Effector memory CD8-positive, alpha-beta T cell (primary cell): ENCODE results near the gene PEX12.
"Not testable (repeated sequence)": the region's sequence is repeated elsewhere in the genome, so short reads cannot be mapped to it uniquely, and the experiment has no call there.

ENCODE experiments used
- ATAC-seq: fragments of 150-1000 bp; cut with Tn5 transposase; replicated peaks from 2 replicates; pipeline ENCODE4 v1.10.0; 2021; ENCODE audit warnings: mild to moderate bottlenecking, moderate library complexity
- DNase-seq, 3 experiments: peaks; one replicate each; pipeline ENCODE4 v3.0.0; 2021
- H3K27ac Mint-ChIP-seq, 2 donors: one replicate each; pipeline ENCODE4 v1.8.0; 2022; ENCODE audit warnings: mild to moderate bottlenecking in 2 of 2, mixed read lengths in 2 of 2, moderate library complexity in 2 of 2
- H3K27me3 Mint-ChIP-seq, 2 donors: one replicate each; pipeline ENCODE4 v1.8.0; 2022; ENCODE audit warnings: mixed read lengths in 2 of 2
- H3K36me3 Mint-ChIP-seq: one replicate; pipeline ENCODE4 v1.8.0; 2022; ENCODE audit warnings: mild to moderate bottlenecking, moderate library complexity, mixed read lengths; ENCODE audit not compliant: insufficient read depth
- H3K4me1 Mint-ChIP-seq, 2 donors: one replicate each; pipeline ENCODE4 v1.8.0; 2022; ENCODE audit warnings: low read depth in 2 of 2, mixed read lengths in 2 of 2
- H3K4me3 Mint-ChIP-seq, 2 donors: one replicate each; pipeline ENCODE4 v1.8.0; 2022; ENCODE audit warnings: mild to moderate bottlenecking in 2 of 2, mixed read lengths in 2 of 2, moderate library complexity in 2 of 2
- H3K9me3 Mint-ChIP-seq, 2 donors: one replicate each; pipeline ENCODE4 v1.8.0; 2022; ENCODE audit warnings: mixed read lengths in 2 of 2
- total RNA-seq, 9 experiments: gene quantifications; one replicate each; lab custom pipeline; 2026; lab: John Stamatoyannopoulos, UW

Gene PEX12
- 2.7 to 13.4 (median 8.5) reads per million in 9 experiments for total RNA-seq

DNA sequence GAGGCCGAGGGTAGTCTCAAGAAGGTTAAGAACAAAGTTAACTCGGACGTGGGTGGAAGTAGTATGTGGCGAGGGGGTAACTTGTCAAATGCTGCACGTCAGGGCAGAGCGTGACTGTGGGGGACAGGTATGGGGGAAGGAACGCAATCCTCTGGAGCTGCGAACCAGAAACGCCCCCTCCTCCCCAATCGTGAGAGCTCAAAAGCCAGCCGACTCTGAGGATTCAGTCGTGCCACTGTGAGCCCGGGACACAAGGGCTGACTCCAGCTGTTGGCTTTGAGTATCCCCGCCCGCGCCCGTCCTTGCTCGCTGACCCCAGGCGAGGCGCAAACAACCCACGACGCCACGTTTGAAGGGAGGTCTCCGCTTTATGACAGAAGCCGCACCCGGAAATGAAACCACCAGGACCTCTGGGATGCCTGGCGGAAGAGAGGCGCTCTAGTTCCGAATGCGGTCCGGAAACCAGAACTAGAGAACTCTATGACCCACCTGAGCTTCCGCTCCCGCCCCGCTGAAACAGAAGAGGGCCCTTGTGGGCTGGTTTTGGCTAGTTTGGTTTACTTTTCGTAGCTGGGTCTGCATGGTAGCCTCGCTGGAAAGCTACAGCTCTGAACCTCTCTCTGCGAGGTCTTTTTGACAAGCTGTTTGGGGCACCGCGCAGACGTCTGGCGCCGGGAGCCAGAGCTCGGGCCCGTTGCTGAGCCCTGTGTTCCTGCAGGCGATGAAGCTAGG is at the start of gene PEX12:
TSS of gene PEX12 (minus strand) at position 375 of the 732 bp plus-strand sequence. CDS start 550 bp downstream, outside the sequence.
- Mint-ChIP-seq H3K27me3 (no peaks in the 10 kb centered on the region), H3K36me3 (peaks cover 22% of the 10 kb centered on the region), H3K27ac (peak within 1 kb of the TSS; percentile 99 to 100), H3K9me3 (no peaks in the 10 kb centered on the region), H3K4me1 (peaks cover 16 to 19% of the 10 kb centered on the region in 2 donors), H3K4me3 (peak within 1 kb of the TSS; percentile 99 to 100)
- DNase-seq (peak; percentile 82 to 84 (median 82)), ATAC-seq (peak; percentile 98)

DNA sequence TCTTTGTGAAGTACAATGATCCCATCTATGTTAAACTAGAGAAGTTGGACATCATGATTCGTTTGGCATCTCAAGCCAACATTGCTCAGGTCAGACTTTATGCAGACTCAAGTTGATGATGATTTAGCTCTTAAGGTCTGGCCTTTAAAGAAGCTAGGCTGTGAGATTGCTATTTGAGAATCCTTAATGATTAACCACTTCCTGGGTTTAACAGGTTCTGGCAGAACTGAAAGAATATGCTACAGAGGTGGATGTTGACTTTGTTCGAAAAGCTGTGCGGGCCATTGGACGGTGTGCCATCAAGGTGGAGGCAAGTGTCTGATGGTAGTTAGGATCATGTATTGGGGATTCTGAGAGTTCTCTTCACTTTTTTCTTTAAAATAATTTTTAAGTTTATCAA is 49.0 kb upstream of the PEX12 start:
- H3K27me3 Mint-ChIP-seq: no peaks in the 10 kb centered on the region
- DNase-seq (no peak), ATAC-seq (no peak)
- no peaks in the 10 kb centered on the region for H3K9me3 Mint-ChIP-seq
- peak overlapping the region; percentile 46 to 80 for H3K27ac Mint-ChIP-seq
- H3K4me3 Mint-ChIP-seq: no peak overlapping the region
- peaks cover 0 to 24% of the 10 kb centered on the region in 2 donors for H3K4me1 Mint-ChIP-seq
- H3K36me3 Mint-ChIP-seq: peaks cover 59% of the 10 kb centered on the region

DNA sequence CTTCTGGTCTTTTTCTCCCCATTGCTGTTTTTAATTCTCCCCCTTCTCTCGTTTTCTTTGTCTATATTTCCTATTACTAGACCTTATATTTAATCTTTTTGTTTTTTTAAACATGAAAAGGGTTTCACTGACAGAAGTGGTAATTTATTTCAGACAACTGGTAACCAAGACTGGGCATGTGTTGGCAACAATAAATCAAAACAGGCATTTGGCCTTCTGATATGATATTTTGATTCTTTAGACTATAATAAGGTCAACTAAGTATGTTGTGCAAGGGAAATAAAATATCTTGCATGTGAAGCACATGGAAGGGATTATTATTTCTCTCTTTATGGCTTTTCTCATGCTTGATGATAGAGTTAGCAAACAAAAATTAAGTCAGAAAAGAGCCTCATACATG is 43.4 kb upstream of the PEX12 start:
- Mint-ChIP-seq H3K36me3 (peaks cover 28% of the 10 kb centered on the region), H3K27me3 (no peaks in the 10 kb centered on the region), H3K4me1 (peaks cover 0 to 21% of the 10 kb centered on the region in 2 donors), H3K27ac (peak overlapping the region in 1 of 2 donors; percentile 47), H3K9me3 (no peaks in the 10 kb centered on the region), H3K4me3 (no peak overlapping the region)
- DNase-seq: no peak
- no peak for ATAC-seq

DNA sequence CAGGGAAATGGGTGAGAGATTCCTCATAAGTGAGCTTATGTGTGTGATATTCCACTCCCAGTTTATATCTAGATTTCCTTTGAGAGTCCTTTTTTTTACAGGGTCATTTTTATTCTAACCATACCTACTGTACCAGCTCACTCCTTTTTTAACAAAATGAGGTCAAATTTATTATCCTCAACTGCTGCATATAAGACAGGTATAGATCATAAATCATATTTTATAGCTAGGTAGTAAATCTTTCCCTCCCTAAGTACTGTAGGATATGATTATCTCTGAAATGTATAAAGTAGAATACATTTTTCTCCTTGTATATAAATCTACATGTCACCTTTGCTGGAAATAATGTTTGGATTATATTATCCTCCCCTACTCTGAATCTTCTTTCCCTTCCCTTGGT is 40.3 kb upstream of the PEX12 start:
- DNase-seq (no peak), ATAC-seq (no peak)
- H3K9me3 Mint-ChIP-seq: no peaks in the 10 kb centered on the region
- peak overlapping the region in 1 of 2 donors; percentile 39 for H3K27ac Mint-ChIP-seq
- H3K27me3 Mint-ChIP-seq: no peaks in the 10 kb centered on the region
- H3K4me3 Mint-ChIP-seq: no peak overlapping the region
- peaks cover 16% of the 10 kb centered on the region for H3K36me3 Mint-ChIP-seq
- peaks cover 0 to 9% of the 10 kb centered on the region in 2 donors for H3K4me1 Mint-ChIP-seq

DNA sequence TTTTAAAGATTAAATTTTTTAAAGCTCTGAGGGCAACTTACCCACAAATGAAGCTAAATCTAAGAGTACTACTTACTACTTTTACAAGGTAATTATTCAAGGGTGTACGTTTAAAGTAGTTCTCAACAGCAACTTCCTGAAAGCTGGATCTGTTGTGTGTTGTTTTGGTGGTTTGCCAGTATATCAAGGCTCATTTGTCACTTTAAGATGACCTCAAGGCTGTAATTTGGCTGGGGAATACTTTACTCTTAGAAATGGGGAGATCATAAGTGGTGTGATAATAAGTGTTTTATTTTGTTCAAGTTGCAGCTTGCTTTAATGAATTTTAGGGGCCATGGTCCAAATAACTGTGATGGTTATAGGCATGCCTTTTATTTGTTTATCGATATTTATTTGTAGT is 39.1 kb upstream of the PEX12 start:
- DNase-seq (no peak), ATAC-seq (no peak)
- H3K4me3 Mint-ChIP-seq: no peak overlapping the region
- no peaks in the 10 kb centered on the region for H3K9me3 Mint-ChIP-seq
- no peaks in the 10 kb centered on the region for H3K27me3 Mint-ChIP-seq
- H3K27ac Mint-ChIP-seq: peak overlapping the region in 1 of 2 donors; percentile 39
- H3K4me1 Mint-ChIP-seq: peaks cover 0 to 9% of the 10 kb centered on the region in 2 donors
- H3K36me3 Mint-ChIP-seq: peaks cover 17% of the 10 kb centered on the region

DNA sequence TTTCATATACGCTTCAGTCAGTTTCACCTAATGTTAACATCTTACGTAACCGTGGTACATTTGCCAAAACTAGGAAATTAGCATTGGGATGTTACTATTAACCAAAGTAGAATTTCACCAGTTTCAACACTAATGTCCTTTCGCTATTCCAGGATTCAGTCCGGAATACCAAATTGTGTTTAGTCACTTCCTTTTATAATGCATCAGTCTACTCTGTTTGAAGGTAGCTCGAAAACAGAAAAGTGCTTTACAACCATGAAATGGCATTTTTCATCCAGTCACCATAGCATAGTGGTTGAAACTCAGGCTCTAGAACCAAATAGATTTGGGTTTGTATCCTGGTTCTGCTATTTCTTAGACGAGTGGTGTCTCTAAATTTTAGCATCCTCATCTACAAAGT is 38.2 kb upstream of the PEX12 start:
- Mint-ChIP-seq H3K9me3 (no peaks in the 10 kb centered on the region), H3K36me3 (peaks cover 23% of the 10 kb centered on the region), H3K4me1 (peaks cover 0 to 6% of the 10 kb centered on the region in 2 donors), H3K4me3 (no peak overlapping the region), H3K27ac (no peak overlapping the region), H3K27me3 (no peaks in the 10 kb centered on the region)
- ATAC-seq: no peak
- no peak for DNase-seq

DNA sequence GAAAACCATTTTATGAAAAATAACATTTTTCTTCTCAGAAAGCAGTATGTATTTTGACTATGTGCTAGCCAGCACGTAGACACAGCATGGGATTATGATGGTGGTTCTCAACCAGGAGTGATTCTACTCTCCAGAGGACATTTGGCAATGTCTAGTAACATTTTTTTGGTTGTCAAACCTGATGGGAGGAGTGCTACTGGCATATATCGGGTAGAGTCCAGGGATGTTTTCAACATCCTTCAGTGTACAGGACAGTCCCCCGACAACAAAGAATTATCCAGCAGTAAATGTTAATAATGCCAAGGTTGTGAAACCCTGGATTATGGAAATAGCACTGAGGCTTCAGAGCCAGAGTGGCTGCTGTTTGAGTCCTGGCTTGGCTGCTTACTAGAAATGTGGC is 36.4 kb upstream of the PEX12 start:
- ATAC-seq (no peak), DNase-seq (no peak)
- no peak overlapping the region for H3K27ac Mint-ChIP-seq
- H3K27me3 Mint-ChIP-seq: no peaks in the 10 kb centered on the region
- H3K9me3 Mint-ChIP-seq: no peaks in the 10 kb centered on the region
- H3K36me3 Mint-ChIP-seq: peaks cover 36% of the 10 kb centered on the region
- no peak overlapping the region for H3K4me3 Mint-ChIP-seq
- no peaks in the 10 kb centered on the region for H3K4me1 Mint-ChIP-seq

DNA sequence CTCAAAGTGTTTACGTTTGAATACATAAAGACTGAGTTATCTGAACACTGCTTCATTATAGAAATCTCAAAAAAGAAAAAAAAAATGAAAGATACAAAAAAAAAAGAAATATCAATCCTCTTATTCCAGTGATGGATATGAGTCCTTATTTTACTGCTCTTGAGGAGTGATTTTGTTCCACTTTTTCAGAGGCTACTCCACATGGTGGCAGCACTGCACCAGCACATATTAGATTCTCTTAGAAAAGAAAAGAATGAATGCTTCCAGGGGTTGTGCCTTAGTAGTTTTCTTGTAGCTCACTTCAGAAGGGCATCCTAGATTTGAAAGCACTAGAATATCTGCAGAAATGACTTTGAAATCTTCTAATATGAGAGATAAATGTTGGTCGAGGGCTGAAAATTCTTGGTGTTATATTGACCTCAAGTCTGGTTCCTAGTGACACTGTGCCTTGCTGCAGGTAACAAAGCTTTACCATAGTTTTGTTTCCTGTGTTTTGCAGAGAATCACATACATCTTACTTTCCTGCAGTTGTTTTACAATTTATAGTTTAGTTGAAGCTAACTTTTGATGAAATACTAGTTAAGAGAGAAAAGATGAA is 34.7 kb upstream of the PEX12 start:
- ATAC-seq (no peak), DNase-seq (peak; percentile 6 to 26 (median 14))
- H3K4me1 Mint-ChIP-seq: no peaks in the 10 kb centered on the region
- no peaks in the 10 kb centered on the region for H3K27me3 Mint-ChIP-seq
- H3K27ac Mint-ChIP-seq: no peak overlapping the region
- peaks cover 53% of the 10 kb centered on the region for H3K36me3 Mint-ChIP-seq
- no peak overlapping the region for H3K4me3 Mint-ChIP-seq
- H3K9me3 Mint-ChIP-seq: no peaks in the 10 kb centered on the region

DNA sequence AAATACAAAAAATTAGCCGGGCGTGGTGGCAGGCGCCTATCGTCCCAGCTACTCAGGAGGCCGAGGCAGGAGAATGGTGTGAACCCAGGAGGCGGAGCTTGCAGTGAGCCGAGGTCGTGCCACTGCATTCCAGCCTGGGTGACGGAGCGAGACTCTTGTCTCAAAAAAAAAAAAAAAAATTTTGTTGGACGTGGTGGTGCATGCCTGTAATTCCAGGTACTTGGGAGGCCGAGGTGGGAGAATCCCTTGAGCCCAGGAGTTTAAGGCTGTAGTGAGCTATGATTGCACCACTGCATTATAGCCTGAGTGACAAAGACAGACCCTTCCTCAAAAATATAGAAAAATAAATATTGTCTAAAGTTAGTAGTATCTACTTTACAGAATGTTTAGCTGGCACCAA is 32.4 kb upstream of the PEX12 start:
- DNase-seq, H3K4me1 Mint-ChIP-seq, H3K4me3 Mint-ChIP-seq, ATAC-seq, H3K27ac Mint-ChIP-seq, H3K27me3 Mint-ChIP-seq, H3K9me3 Mint-ChIP-seq: not testable (repeated sequence)
- peaks cover 64% of the 10 kb centered on the region for H3K36me3 Mint-ChIP-seq

DNA sequence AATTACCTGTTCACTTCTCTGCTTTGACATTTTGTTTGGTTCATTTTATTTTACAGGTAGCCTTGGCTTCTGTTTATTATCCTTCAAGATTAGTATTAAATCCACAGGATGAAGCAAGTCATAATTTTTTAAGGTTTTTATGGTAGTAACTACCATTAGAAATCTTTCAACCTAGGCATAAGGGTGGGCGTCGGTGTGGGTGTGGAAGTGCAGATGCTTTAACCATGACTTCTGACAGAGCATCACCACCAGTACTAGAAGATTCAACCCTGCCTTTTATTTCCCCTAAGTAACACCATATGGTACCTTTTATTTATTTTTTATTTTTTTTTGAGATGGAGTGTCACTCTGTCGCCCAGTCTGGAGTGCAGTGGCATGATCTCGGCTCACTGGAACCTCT is 31.5 kb upstream of the PEX12 start:
- DNase-seq: no peak
- Mint-ChIP-seq H3K4me1 (no peaks in the 10 kb centered on the region), H3K27me3 (no peaks in the 10 kb centered on the region), H3K27ac (no peak overlapping the region), H3K36me3 (peaks cover 68% of the 10 kb centered on the region), H3K9me3 (no peaks in the 10 kb centered on the region), H3K4me3 (no peak overlapping the region)
- ATAC-seq: no peak

DNA sequence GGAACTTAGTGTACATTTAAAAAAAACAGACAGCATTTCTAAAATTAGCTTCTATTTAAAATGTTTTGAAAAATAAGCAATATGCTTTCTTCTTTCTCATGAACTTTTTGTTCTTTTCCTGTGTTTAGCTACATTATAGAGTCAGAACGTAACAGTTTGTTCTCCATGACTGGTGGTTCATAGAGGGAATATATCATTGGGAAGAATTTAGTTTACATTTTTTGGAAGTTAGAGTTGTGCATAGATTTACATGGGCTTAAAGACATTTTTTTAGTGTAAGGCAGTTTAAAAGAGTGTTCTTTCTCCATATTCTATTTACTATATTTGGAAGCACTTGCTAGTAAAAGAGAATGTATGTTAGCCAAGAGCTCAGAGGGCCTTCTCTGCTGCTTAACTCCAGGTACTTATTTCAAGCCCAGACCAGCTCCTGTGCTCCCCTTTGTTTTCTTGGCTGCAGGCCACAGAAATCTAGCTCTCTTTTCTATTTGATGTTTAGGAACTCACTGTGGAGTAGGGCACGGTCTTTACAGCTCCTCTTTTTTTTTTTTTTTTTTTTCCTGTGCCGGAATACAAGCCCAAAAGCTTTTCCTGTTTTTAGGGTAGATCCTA is 29.0 kb upstream of the PEX12 start:
- Mint-ChIP-seq H3K4me3 (no peak overlapping the region), H3K36me3 (peaks cover 78% of the 10 kb centered on the region), H3K27me3 (no peaks in the 10 kb centered on the region), H3K27ac (no peak overlapping the region), H3K9me3 (no peaks in the 10 kb centered on the region), H3K4me1 (peaks cover 0 to 5% of the 10 kb centered on the region in 2 donors)
- no peak for DNase-seq
- no peak for ATAC-seq

DNA sequence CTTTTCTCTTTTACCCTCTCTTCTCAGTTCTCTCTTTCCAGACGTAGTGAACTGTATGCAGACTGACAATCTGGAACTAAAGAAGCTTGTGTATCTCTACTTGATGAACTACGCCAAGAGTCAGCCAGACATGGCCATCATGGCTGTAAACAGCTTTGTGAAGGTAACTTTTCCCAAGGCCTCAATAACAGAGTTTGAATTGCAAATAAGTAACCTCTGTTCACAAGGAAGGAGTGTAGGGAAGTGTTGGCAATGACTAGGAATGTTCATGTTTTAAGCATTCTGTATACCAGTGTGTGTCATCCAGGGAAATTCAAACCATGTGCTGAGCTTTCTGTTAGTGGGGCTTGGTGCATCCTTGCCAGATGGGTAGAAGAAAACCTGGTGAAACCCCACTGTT is 27.3 kb upstream of the PEX12 start:
- no peak for DNase-seq
- no peak overlapping the region for H3K4me3 Mint-ChIP-seq
- peak overlapping the region; percentile 54 to 62 for H3K27ac Mint-ChIP-seq
- ATAC-seq: no peak
- H3K27me3 Mint-ChIP-seq: no peaks in the 10 kb centered on the region
- H3K9me3 Mint-ChIP-seq: no peaks in the 10 kb centered on the region
- H3K36me3 Mint-ChIP-seq: peaks cover 82% of the 10 kb centered on the region
- peaks cover 0 to 5% of the 10 kb centered on the region in 2 donors for H3K4me1 Mint-ChIP-seq

DNA sequence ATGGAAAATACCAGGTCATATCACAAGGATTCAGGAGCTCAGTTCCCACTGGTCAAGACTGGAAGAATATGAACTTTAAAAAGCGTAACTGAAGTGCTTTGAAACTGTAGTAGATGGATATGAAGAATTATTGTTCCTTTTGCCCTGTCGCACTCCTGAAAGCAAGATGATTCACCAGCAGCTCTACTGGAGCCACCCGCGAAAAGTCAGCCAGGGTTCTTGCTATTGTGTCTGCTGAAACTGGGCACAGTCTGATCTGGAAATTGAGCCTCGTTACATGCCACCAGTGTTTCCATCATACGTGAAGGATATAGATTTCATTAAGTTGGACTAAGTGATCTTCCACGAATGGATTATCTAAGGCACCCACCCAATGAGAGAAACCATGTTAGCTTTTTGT is 25.3 kb upstream of the PEX12 start:
- no peak for ATAC-seq
- peaks cover 0 to 5% of the 10 kb centered on the region in 2 donors for H3K4me1 Mint-ChIP-seq

DNA sequence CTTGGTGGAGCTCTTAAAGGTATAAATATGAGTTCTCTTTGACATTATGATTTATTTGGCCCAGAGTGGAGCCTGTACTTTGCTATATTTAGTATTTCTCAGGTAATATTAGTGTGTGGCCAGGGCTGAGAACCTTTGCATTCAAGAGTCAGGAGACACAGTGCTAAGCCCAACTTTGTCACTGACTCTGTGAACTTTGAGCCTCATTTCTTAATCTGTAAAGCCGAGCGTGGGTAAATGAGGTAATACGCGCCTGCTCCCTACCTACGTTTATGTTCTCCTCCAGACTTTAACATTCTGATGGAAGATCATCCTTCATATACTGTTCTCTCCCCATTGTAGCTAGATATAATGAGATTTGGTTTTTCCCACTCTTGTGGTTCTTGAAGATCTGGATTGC is 19.2 kb upstream of the PEX12 start:
- no peaks in the 10 kb centered on the region for H3K27me3 Mint-ChIP-seq
- H3K9me3 Mint-ChIP-seq: no peaks in the 10 kb centered on the region
- H3K4me3 Mint-ChIP-seq: no peak overlapping the region
- H3K36me3 Mint-ChIP-seq: peaks cover 80% of the 10 kb centered on the region
- ATAC-seq (no peak), DNase-seq (no peak)
- no peak overlapping the region for H3K27ac Mint-ChIP-seq
- peaks cover 0 to 16% of the 10 kb centered on the region in 2 donors for H3K4me1 Mint-ChIP-seq

More for the DNA sequence above, 25.3 kb upstream of the PEX12 start:
- Mint-ChIP-seq H3K4me3 (no peak overlapping the region), H3K27me3 (no peaks in the 10 kb centered on the region), H3K36me3 (peaks cover 86% of the 10 kb centered on the region), H3K9me3 (no peaks in the 10 kb centered on the region), H3K27ac (no peak overlapping the region)
- no peak for DNase-seq
